Calu3 (cell line): ENCODE measurements around the gene ATR. TPM values are rescaled to one million over a fixed set of nuclear protein-coding genes. Genes with fewer than 3 reads are reported as not detected.
A peak's percentile ranks its signal among the peaks of the same experiment; 100 is the strongest.

Experiments used
- BruUV-seq: library from RNA; stranded (reverse); fragments of 400-500 nt; replicated peaks from 2 replicates; lab custom pipeline; 2021; lab: Mats Ljungman, UMichigan
- CTCF ChIA-PET: fragments of 300-600 bp; sonication (Branson Sonifier 250); formaldehyde crosslinking; loops from one replicate; lab custom pipeline; 2022; ENCODE audit warnings: antibody characterized with exemption; lab: Charles Lee
- DNase-seq: peaks from one replicate; pipeline ENCODE4 v3.0.0; 2022
- H3K27ac Mint-ChIP-seq: one replicate; pipeline ENCODE4 v1.8.0; 2022; ENCODE audit warnings: mixed read lengths; ENCODE audit not compliant: unreplicated experiment
- H3K27me3 Mint-ChIP-seq: one replicate; pipeline ENCODE4 v1.8.0; 2022; ENCODE audit warnings: mixed read lengths; ENCODE audit not compliant: unreplicated experiment
- H3K36me3 Mint-ChIP-seq: one replicate; pipeline ENCODE4 v1.8.0; 2022; ENCODE audit warnings: mild to moderate bottlenecking, moderate library complexity, mixed read lengths; ENCODE audit not compliant: insufficient read depth, unreplicated experiment
- H3K4me1 Mint-ChIP-seq: one replicate; pipeline ENCODE4 v1.8.0; 2022; ENCODE audit warnings: mild to moderate bottlenecking, low read depth, mixed read lengths; ENCODE audit not compliant: unreplicated experiment
- H3K4me3 Mint-ChIP-seq: one replicate; pipeline ENCODE4 v1.8.0; 2022; ENCODE audit warnings: mild to moderate bottlenecking, low read depth, moderate library complexity, mixed read lengths; ENCODE audit not compliant: unreplicated experiment
- H3K9me3 Mint-ChIP-seq: one replicate; pipeline ENCODE4 v1.8.0; 2022; ENCODE audit warnings: low read depth, mixed read lengths; ENCODE audit not compliant: unreplicated experiment
- intact Hi-C: fragments of 100-400 bp; cut with micrococcal nuclease; formaldehyde crosslinking; loops from one replicate; pipeline ENCODE4 v1.10.0; 2022; ENCODE audit not compliant: unreplicated experiment
- total RNA-seq: library from RNA; stranded (reverse); gene quantifications from 2 replicates; pipeline ENCODE4 v1.2.3, GENCODE V29; 2022
- TF ChIP-seq, protein P1 (sequence below): fragments of 200-600 bp; IDR thresholded peaks from one replicate; pipeline ENCODE4 v1.8.0; 2022; ENCODE audit warnings: antibody characterized with exemption; ENCODE audit not compliant: unreplicated experiment

Gene ATR
- total RNA-seq, 1 experiment from 2014 or later = 70.5 TPM

- BruUV-seq = no TSS peak
- H3K36me3 Mint-ChIP-seq = peaks cover 54% of the 10 kb centered on the region
- peak overlapping the region; percentile 84 for H3K27ac Mint-ChIP-seq
- peak overlapping the region; percentile 99 for H3K4me3 Mint-ChIP-seq
- peaks cover 43% of the 10 kb centered on the region for H3K4me1 Mint-ChIP-seq
- no peak for DNase-seq
- H3K27me3 Mint-ChIP-seq = no peaks in the 10 kb centered on the region
- TF ChIP-seq, protein P1, sequence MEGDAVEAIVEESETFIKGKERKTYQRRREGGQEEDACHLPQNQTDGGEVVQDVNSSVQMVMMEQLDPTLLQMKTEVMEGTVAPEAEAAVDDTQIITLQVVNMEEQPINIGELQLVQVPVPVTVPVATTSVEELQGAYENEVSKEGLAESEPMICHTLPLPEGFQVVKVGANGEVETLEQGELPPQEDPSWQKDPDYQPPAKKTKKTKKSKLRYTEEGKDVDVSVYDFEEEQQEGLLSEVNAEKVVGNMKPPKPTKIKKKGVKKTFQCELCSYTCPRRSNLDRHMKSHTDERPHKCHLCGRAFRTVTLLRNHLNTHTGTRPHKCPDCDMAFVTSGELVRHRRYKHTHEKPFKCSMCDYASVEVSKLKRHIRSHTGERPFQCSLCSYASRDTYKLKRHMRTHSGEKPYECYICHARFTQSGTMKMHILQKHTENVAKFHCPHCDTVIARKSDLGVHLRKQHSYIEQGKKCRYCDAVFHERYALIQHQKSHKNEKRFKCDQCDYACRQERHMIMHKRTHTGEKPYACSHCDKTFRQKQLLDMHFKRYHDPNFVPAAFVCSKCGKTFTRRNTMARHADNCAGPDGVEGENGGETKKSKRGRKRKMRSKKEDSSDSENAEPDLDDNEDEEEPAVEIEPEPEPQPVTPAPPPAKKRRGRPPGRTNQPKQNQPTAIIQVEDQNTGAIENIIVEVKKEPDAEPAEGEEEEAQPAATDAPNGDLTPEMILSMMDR = no peak
- intact Hi-C loops = loop anchor here (1.0 to 5.0 kb wide), 2 partner anchors 49 to 63 kb away; no protein-coding TSS in a partner anchor
- H3K9me3 Mint-ChIP-seq = no peaks in the 10 kb centered on the region
- CTCF ChIA-PET = interaction anchor here (0.6 to 1.8 kb wide), 9 partner anchors 8 to 686 kb away, joined by 3 to 8 read pairs (median 3); no protein-coding TSS in a partner anchor
These were observed 19.4 kb upstream of the ATR start for GRCh38 chr3:142597906-142598305.

DNA sequence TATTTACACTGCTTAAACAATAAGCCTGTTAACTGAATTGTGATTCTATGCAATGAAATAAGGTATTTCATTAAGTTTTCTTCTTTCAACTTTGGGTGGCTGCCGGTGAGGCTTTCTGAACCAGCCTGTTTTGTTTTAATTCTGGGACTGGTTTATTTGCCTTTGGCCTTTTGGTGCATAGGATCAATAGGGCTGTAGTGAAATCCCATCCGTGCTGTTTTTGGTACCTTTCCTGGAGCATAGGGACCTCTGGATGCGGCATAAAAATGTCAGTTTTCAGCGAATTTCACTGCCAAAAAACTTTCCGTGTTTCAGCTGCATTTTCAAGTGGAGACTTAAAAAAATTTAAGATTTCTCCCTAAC is 18.2 kb upstream of the ATR start:
- Mint-ChIP-seq H3K27me3 (no peaks in the 10 kb centered on the region), H3K36me3 (peaks cover 49% of the 10 kb centered on the region), H3K9me3 (no peaks in the 10 kb centered on the region), H3K27ac (peak overlapping the region; percentile 84), H3K4me3 (peak overlapping the region; percentile 99), H3K4me1 (peaks cover 37% of the 10 kb centered on the region)
- CTCF ChIA-PET = interaction anchor here (1.0 to 1.4 kb wide), 5 partner anchors 10 to 84 kb away, joined by 3 to 5 read pairs (median 3); partner anchors contain the start of gene ATR
- BruUV-seq = TSS peak; percentile 58
- TF ChIP-seq, protein P1 = no peak
- DNase-seq = no peak
- intact Hi-C loops = loop anchor here (1.0 to 5.0 kb wide), 2 partner anchors 51 to 68 kb away; no protein-coding TSS in a partner anchor

GRCh38 chr3:142595951-142596725 is 17.6 kb upstream of the ATR start, which contains the start of gene PLS1:
Gene PLS1, plus strand, starts transcription at chr3:142596393. Its CDS starts 67,845 bp downstream, at chr3:142664238.
- CTCF ChIA-PET = interaction anchor here (0.6 to 1.4 kb wide), 6 partner anchors 9 to 1722 kb away, joined by 3 to 5 read pairs (median 3); partner anchors contain the start of gene ATR

GRCh38 chr3:142595581-142595950 is 17.0 kb upstream of the ATR start:
- peak overlapping the region; percentile 99 for H3K4me3 Mint-ChIP-seq
- intact Hi-C loops = loop anchor here (5.0 kb wide), 1 partner anchor 52 kb away; no protein-coding TSS in a partner anchor
- H3K27ac Mint-ChIP-seq = peak overlapping the region; percentile 84
- peak; percentile 75 for DNase-seq
- no peaks in the 10 kb centered on the region for H3K27me3 Mint-ChIP-seq
- TF ChIP-seq, protein P1 = no peak
- BruUV-seq = TSS peak; percentile 97
- H3K4me1 Mint-ChIP-seq = peaks cover 36% of the 10 kb centered on the region
- CTCF ChIA-PET = interaction anchor here (0.6 to 1.4 kb wide), 3 partner anchors 17 to 1723 kb away, joined by 3 to 5 read pairs (median 3); partner anchors contain the start of gene ATR
- peaks cover 44% of the 10 kb centered on the region for H3K36me3 Mint-ChIP-seq
- H3K9me3 Mint-ChIP-seq = no peaks in the 10 kb centered on the region

More at GRCh38 chr3:142595951-142596725, 17.6 kb upstream of the ATR start, which contains the start of gene PLS1:
- H3K36me3 Mint-ChIP-seq = peaks cover 47% of the 10 kb centered on the region
- H3K27ac Mint-ChIP-seq = peak within 1 kb of the TSS; percentile 84
- H3K4me1 Mint-ChIP-seq = peaks cover 37% of the 10 kb centered on the region
- TF ChIP-seq, protein P1 = no peak
- H3K9me3 Mint-ChIP-seq = no peaks in the 10 kb centered on the region
- H3K4me3 Mint-ChIP-seq = peak within 1 kb of the TSS; percentile 99
- DNase-seq = peak; percentile 99
- BruUV-seq = no TSS peak
- no peaks in the 10 kb centered on the region for H3K27me3 Mint-ChIP-seq
- intact Hi-C loops = loop anchor here (1.0 to 5.0 kb wide), 2 partner anchors 51 to 68 kb away; no protein-coding TSS in a partner anchor
